HL-60 (cell line): ENCODE data around the gene MTMR12.

Source experiments
- POLR2AphosphoS5 ChIP-seq: IDR thresholded peaks from 2 replicates; pipeline ENCODE4 v1.6.1; 2012; ENCODE audit warnings: low read depth
- REST ChIP-seq: IDR thresholded peaks from 2 replicates; pipeline ENCODE4 v1.6.1; 2012; ENCODE audit warnings: low read depth; ENCODE audit not compliant: insufficient replicate concordance
- TF ChIP-seq, protein P1 (sequence below): IDR thresholded peaks from one replicate; pipeline ENCODE4 v1.5.1; 2011; ENCODE audit warnings: low read length, control low read depth, inconsistent platforms; ENCODE audit not compliant: insufficient read depth

- TF ChIP-seq, protein P1, sequence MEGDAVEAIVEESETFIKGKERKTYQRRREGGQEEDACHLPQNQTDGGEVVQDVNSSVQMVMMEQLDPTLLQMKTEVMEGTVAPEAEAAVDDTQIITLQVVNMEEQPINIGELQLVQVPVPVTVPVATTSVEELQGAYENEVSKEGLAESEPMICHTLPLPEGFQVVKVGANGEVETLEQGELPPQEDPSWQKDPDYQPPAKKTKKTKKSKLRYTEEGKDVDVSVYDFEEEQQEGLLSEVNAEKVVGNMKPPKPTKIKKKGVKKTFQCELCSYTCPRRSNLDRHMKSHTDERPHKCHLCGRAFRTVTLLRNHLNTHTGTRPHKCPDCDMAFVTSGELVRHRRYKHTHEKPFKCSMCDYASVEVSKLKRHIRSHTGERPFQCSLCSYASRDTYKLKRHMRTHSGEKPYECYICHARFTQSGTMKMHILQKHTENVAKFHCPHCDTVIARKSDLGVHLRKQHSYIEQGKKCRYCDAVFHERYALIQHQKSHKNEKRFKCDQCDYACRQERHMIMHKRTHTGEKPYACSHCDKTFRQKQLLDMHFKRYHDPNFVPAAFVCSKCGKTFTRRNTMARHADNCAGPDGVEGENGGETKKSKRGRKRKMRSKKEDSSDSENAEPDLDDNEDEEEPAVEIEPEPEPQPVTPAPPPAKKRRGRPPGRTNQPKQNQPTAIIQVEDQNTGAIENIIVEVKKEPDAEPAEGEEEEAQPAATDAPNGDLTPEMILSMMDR = no peak
- TF ChIP-seq POLR2AphosphoS5 (no peak), REST (no peak)
Measured at GRCh38 chr5:32225445-32225844, 87.3 kb downstream of the MTMR12 start.
